DMS53 (cell line): ENCODE data around the gene TRUB2.

Source experiments
- DNase-seq: peaks from one replicate; lab custom pipeline; 2025; lab: John Stamatoyannopoulos, UW

Gene TRUB2

GRCh38 chr9:128271112-128271511 is 51.1 kb downstream of the TRUB2 start:
- peak; percentile 37 for DNase-seq

DNA sequence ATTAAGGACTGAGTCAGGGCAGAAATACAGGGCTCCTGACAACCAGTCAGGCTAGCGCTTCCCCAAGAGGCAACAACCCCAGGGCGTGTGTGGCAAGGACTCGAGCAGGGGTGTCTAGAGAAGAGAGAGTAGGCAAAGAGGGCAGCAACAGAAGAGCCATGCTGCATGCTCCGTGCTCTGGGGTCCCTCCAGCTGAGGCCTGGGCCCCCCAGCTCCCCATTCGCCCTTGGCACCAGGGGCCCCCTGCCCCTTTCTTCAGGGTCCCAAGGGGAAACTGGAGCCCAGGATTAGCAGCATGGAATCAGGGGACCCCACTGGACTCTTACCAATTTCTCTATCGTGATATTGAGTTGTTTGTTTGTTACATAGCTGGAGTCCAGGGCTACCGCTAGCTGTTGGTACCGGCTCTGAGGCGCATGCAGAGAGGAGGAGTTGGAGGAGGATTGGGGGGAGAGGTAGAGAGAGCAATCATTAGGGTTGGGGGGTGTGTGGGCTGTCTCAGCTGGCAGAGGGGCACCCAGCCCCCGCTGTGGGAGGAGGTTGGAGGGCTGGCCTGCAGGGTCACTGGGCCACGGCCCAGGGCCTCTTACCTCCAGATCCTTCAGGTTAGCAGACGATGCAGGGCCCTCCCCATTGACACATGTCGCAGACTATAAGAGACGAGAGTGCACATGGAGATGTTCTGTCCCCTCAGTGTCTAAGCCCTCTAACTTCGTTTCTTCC is 55.2 kb downstream of the TRUB2 start:
- no peak for DNase-seq

DNA sequence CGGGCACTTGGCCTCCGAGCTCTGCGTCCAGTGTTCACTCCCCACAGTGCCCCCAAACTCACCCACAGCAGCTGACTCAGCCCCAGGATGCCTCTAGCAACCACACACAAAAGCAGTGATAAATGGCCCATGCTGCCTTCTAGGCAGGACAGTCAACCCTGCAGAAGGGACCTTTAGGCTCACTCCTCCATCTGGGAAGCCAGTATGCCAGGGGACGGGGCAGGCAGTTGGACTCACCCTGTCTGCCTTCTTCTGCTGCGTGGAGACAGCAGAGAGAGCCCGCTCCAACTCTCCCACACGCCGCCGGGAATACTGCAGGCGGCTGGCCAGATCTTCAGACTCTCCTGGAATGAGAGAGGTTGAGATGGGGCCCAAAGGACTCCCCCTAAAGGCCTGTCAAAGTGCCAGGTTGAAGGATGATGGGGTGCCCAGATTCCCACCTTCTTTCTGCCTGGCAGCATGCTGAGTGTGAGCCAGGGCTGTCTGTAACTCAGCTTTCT is 56.8 kb downstream of the TRUB2 start:
- no peak for DNase-seq

DNA sequence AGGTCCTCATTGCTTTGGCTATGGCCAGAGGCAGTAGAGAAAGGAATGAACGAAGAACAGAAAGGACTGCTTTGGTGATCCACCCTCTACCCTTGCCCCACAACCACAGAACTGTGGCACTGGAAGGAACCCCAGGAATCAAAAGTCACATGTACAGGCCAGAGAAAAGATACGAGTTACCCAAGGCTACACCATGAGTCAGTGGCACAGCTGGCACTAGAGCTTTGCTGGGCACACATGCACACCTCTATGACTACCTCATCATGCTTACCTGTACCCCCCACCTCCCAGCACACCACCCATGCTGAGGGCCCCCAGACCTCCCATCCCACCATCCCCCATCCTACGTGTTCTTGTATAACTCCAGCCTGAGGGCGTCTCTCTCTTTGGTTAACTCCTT is 59.6 kb downstream of the TRUB2 start:
- DNase-seq: no peak

DNA sequence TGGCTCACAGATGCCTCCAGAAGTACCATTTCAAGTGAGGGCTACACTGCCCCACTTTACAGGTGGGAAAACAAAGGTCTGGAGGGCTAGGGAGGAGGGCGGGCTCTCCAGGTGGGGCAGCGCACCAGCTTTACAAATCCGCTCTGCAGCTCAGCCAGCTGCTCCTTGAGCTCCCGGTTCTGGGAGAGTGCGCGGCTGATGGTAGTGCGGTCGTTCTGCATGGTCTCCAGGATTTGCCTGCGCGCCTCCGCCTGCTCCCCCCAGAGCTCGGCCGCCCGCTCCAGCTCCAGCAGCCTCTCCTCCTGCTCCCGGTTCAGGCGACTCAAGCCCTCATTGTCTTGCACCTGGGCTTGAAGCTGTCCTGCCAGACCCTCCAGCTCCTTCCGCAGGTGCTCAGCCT is 61.9 kb downstream of the TRUB2 start:
- no peak for DNase-seq

DNA sequence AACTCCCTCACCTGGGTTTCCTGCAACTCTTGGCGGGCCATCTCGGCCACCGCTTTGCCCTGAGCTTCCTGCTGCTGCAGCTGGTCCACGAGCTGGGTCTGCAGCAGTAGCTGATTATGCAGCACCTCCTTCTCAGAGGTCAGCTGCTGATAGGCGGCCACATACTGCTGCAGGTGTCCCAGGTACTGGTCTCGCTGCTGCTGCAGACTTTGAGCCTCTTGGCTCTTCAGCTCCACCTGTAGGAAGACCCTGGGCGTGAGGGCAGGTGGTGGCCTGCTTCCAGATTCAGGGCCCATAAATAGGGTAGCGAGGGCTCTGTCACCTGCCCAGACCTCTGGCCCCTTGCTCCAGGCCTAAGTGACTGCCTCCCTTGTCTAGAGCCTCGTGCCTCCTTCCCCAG is 63.1 kb downstream of the TRUB2 start:
- DNase-seq: peak; percentile 57

DNA sequence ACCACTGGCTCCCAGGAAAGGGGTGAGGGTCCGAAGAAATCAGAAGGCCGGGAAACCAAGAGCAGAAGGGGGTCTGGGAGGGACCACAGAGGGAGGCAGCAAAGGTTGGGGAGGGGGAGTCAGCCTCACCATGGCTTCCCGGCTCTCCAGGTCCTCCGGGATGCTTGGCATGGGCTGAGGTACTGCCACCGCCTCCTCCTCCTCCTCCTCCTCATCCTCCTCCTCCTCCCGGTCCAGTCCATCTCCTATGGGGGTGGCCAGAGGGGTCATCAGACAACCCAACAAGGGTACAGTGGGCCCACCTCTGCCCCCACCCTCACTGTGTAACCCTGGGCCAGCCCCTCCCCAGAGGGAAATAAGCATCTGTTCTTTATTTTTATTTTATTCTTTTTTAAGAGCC is 63.9 kb downstream of the TRUB2 start:
- DNase-seq: no peak

DNA sequence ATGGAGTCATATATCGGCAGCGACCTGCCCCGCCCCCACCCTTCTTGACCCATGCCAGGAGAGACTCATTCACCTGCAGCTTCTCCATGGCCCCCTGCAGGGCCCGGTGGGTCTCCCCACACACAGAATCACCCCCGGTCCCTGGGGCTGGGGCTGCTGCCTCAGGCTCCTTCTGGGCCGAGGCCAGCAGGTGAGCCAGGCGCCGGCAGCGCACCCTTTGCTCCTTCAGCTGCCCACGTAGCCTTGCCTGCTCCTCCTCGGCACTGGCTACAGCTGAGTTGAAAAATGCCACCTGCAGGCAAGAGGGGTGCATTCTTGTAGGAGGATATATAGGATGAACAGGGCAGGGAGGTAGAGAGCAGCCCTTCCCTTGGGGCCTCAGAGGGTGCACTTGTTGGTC is 64.3 kb downstream of the TRUB2 start:
- DNase-seq: no peak

DNA sequence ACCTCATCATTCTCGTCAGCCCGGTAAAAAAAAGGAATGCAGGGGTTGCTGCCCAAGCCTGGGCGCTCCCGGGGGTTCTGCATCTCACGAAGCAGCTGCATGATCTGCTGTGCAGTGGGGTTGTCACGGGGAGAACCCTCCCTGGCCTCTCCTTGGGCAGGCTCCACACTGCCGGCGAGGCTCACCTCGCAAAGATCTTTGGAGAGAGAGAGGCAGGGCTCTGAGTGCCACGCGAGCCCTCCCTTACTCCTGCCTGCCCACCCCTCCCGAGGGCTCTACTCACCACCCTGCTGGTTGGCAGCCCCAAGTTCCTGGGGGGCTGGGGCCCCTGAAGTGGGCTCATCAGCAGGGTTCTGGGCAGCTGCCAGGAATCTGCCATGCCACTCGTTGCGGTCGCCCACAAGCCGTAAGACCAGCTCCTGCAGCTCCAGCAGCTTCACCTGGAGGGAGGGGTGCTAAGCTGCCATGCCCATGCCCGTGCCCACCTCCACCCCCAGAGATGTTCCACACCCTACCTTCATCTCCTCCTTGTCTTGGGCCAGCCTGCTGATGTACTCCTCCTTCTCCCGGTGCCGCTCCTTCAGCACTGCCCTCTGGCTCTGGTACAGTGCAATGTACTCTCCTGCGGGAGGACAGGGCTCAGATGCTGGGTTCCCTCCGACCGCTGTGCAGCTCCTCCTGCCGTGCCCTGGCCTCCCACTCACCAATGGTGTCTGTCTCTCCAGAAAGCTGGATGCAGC is 65.0 kb downstream of the TRUB2 start:
- DNase-seq: no peak
